Lung (tissue), 12 donors: Measurements from ENCODE around the gene HOXB8. TPM values are rescaled to one million over a fixed set of nuclear protein-coding genes. Genes with fewer than 3 reads are reported as not detected.

Source experiments
- ATAC-seq: fragments of 200-7000 bp; cut with Tn5 transposase; one replicate; pipeline ENCODE4 v1.9.1; 2020; ENCODE audit warnings: moderate number of reproducible peaks; ENCODE audit not compliant: insufficient read depth, low FRiP score
- DNase-seq, 3 donors: peaks; one replicate each; pipeline ENCODE4 v3.0.0-alpha.2; 2013 to 2017
- H3K27ac ChIP-seq, 2 donors: one replicate each; pipeline ENCODE4 v1.5.1; 2013; ENCODE audit warnings: mild to moderate bottlenecking in 2 of 2, moderate library complexity in 2 of 2, control low read depth in 1 of 2, inconsistent platforms in 1 of 2, low read depth in 1 of 2, low read length in 1 of 2
- H3K27me3 ChIP-seq, 3 donors: one replicate each; pipeline ENCODE4 v1.5.1; 2013; ENCODE audit warnings: low read length in 2 of 3; ENCODE audit not compliant: control insufficient read depth in 3 of 3, insufficient read depth in 3 of 3
- H3K36me3 ChIP-seq, 4 donors: one replicate each; pipeline ENCODE4 v1.5.1; 2013; ENCODE audit warnings: low read length in 4 of 4, mild to moderate bottlenecking in 1 of 4, moderate library complexity in 1 of 4; ENCODE audit not compliant: control insufficient read depth in 4 of 4, insufficient read depth in 4 of 4
- H3K4me1 ChIP-seq, 5 donors: one replicate each; pipeline ENCODE4 v1.5.1; 2013; ENCODE audit warnings: low read length in 5 of 5, mild to moderate bottlenecking in 2 of 5, moderate library complexity in 1 of 5; ENCODE audit not compliant: control insufficient read depth in 5 of 5, insufficient read depth in 5 of 5
- H3K4me3 ChIP-seq: one replicate; pipeline ENCODE4 v1.5.1; 2013; ENCODE audit warnings: mild to moderate bottlenecking, control low read depth, moderate library complexity
- H3K9ac ChIP-seq, 2 donors: one replicate each; pipeline ENCODE4 v1.5.1; 2013; ENCODE audit warnings: low read length in 2 of 2, control low read depth in 1 of 2; ENCODE audit not compliant: insufficient read depth in 1 of 2
- H3K9me3 ChIP-seq, 4 donors: one replicate each; pipeline ENCODE4 v1.5.1; 2013; ENCODE audit warnings: low read length in 3 of 4, mild to moderate bottlenecking in 1 of 4, moderate library complexity in 1 of 4; ENCODE audit not compliant: control insufficient read depth in 4 of 4, insufficient read depth in 3 of 4
- WGBS, 2 donors: extraction: QIAGEN DNeasy Blood & Tissue Kit; methylation state at CpG; one replicate each; pipeline ENCODE4 v1.1.7; 2013; 5-methylcytosine and 5-hydroxymethylcytosine counted together
- polyA plus RNA-seq, 2 donors: library from polyadenylated mRNA; stranded (reverse); fragments of 200-250 nt; gene quantifications; one replicate each; pipeline ENCODE4 v1.2.1, GENCODE V29; 2013
- total RNA-seq, 2 donors: library from RNA; depleted of rRNA in 1 of 2; stranded (reverse); fragments of >200 nt in 1 of 2; gene quantifications; one replicate each; pipeline ENCODE4 v1.2.1, GENCODE V29; 2014 to 2021
- TF ChIP-seq, protein P1 (sequence below): IDR thresholded peaks from 2 replicates; pipeline ENCODE4 v1.5.1; 2012; ENCODE audit warnings: mild to moderate bottlenecking; ENCODE audit errors: control extremely low read depth, extremely low read depth
- donor health status: control.
- donor health status: control.
- donor health status: Bipolar disorder and iron deficiency.
- donor health status: healthy.
- donor health status: DM: yes; HTN: yes; CAD: no.

HOXB8 gene
- total and polyA plus RNA-seq, 4 donors, result 0.08 to 0.31 (median 0.10) TPM; not detected in 1

DNA sequence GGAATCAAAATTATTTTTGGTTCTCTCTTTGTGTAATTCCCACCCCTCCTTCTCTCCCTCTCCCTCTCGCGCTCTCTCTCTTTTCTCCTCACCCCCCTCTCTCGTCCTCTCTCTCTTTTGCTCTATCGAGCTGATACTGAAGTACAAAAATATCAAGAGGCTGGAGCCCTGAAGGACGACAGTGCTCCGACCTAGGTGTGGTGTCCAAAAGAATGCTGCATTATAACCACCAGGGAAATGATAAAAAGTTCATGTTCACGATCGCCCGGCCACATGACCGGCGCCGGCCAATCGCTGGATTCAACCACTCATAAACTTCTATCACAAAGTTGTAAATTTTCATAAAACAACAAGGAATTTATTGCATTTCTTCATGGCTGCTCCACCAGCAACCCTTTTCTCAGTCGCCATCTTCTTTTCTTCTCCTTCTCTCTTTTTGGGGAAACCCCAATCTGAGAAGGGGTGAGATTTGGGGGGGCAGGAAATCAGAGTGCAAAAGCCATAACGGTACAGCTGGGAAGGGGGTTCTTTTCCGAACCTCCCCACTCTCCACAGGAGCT is 10.2 kb downstream of the HOXB8 start, which contains the start of gene HOXB6:
Gene HOXB6, minus strand, starts transcription at position 217 of the 560 bp plus-strand sequence. CDS start 6,836 bp downstream, outside the sequence.
- TF ChIP-seq, protein P1, sequence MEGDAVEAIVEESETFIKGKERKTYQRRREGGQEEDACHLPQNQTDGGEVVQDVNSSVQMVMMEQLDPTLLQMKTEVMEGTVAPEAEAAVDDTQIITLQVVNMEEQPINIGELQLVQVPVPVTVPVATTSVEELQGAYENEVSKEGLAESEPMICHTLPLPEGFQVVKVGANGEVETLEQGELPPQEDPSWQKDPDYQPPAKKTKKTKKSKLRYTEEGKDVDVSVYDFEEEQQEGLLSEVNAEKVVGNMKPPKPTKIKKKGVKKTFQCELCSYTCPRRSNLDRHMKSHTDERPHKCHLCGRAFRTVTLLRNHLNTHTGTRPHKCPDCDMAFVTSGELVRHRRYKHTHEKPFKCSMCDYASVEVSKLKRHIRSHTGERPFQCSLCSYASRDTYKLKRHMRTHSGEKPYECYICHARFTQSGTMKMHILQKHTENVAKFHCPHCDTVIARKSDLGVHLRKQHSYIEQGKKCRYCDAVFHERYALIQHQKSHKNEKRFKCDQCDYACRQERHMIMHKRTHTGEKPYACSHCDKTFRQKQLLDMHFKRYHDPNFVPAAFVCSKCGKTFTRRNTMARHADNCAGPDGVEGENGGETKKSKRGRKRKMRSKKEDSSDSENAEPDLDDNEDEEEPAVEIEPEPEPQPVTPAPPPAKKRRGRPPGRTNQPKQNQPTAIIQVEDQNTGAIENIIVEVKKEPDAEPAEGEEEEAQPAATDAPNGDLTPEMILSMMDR, result no peak
- WGBS, 2 donors, result 34 to 50% methylated on average over 16 of the region's 16 CpGs
- DNase-seq, result no peak
- H3K9me3 ChIP-seq, result peaks cover 0 to 4% (median 0%) of the 10 kb centered on the region in 4 donors
- peaks cover 0 to 8% (median 0%) of the 10 kb centered on the region in 4 donors for H3K36me3 ChIP-seq
- ATAC-seq, result no peak
- H3K4me3 ChIP-seq, result no peak within 1 kb of the TSS
- H3K27ac ChIP-seq, result no peak within 1 kb of the TSS
- peaks cover 0 to 91% (median 44%) of the 10 kb centered on the region in 3 donors for H3K27me3 ChIP-seq
- no peak within 1 kb of the TSS for H3K9ac ChIP-seq
- H3K4me1 ChIP-seq, result peaks cover 0 to 8% (median 0%) of the 10 kb centered on the region in 5 donors

DNA sequence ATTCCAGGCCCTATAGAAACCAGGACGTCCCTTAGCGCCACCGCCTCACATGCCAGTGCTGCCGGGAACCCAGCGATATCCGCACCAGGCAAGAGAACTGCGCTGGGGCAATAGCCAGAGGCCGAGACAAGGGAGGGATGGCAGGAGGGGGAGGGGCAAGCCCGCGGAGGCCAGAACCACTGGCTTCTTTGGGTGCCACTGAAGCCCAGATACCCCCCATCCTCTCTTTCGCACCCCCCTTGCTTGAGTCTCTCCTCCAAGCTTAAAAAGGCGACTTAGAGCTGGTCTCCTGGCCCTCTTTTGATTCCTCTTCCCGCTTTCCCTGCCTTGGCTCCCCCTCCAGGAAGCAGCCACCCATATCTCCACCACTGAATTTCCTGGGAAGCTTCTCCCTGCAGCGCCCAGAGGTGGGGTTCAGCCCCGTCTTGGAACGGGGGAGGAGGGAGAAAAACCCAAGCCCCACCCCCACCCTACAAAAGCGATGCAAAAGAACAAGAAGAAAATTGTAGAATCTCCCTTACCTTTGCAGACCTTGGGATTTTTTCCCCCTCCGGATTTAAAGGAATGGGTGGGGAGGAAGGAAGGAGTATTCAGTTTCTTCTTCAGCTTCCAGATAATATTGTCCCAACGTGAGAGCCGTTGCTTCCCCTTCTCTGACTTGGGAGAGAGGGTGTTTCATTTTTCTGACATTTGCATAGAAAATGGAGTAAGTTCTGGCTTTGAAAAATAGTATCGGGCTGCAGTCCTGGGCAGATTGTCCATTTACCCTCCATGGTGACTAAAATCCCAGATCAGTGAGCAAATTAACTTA is 10.9 kb downstream of the HOXB8 start:
- Histone ChIP-seq H3K9me3 (peaks cover 0 to 4% (median 0%) of the 10 kb centered on the region in 4 donors), H3K9ac (no peak overlapping the region), H3K4me1 (peaks cover 0 to 1% (median 0%) of the 10 kb centered on the region in 5 donors), H3K27ac (no peak overlapping the region), H3K27me3 (peaks cover 0 to 92% (median 41%) of the 10 kb centered on the region in 3 donors), H3K4me3 (no peak overlapping the region), H3K36me3 (peaks cover 0 to 8% (median 0%) of the 10 kb centered on the region in 4 donors)
- TF ChIP-seq, protein P1, result no peak
- WGBS, 2 donors, result 26 to 34% methylated on average over 21 of the region's 21 CpGs
- DNase-seq, result no peak
- no peak for ATAC-seq

DNA sequence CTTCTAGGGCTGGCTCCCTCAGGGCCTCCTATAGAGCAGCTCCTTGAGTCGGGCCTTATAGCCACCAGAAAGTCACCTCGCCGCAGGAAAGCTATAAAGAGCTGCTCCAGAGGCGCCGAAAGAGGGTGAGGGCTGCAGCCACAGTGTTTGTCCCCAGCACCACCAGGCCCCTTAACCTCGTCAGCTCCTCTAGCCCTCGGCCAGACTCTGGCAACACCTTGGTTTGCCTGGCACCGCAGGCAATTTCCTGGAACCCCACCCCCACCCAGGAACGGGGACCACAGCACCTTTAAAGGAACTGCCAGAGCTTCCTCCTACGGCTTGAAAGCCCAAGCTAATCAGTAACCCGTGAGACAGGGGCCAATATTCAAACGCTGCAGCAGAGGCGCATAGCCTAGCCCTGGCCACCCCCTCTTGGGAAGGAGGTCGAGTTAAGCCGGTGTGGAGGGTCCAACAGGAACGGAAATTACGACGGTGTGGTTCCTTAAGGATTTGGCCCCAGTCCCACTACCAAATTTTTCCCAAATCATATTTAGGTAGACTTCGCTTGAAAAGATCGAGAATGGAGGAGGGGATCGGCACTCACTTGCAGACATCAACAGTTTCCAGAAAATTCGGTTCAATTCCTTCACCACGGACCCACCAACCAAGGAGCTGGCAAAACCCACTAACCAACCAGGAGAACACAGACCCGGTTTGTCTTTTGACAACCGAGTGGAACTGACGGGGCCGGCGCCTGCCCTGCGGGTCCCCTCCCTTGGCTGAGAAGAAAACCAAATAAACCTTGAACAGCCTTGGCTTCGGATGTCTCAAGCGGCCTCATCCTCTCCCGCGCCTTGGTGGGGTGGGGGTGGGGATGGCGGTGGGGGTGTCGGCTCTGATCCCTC is 13.3 kb downstream of the HOXB8 start:
- no peak for DNase-seq
- no peak for ATAC-seq
- TF ChIP-seq, protein P1, result no peak
- Histone ChIP-seq H3K9ac (no peak overlapping the region), H3K27ac (no peak overlapping the region), H3K9me3 (peaks cover 0 to 2% (median 0%) of the 10 kb centered on the region in 4 donors), H3K36me3 (peaks cover 0 to 4% (median 0%) of the 10 kb centered on the region in 4 donors), H3K27me3 (peaks cover 0 to 90% (median 34%) of the 10 kb centered on the region in 3 donors), H3K4me3 (no peak overlapping the region), H3K4me1 (peaks cover 0 to 10% (median 0%) of the 10 kb centered on the region in 5 donors)
- 36 to 38% methylated on average over 33 to 35 of the region's 35 CpGs for WGBS, 2 donors
